Stimulated activated CD4-positive, alpha-beta T cell treated with anti-CD3 and anti-CD28 coated beads, Interleukin-4, amount 100 ng/mL, for 48 hours (primary cell): ENCODE measurements around the gene SLC22A17.
"Not testable (repeated sequence)": the region's sequence is repeated elsewhere in the genome, so short reads cannot be mapped to it uniquely, and the experiment has no call there.

Source experiments
- DNase-seq, 2 donors: peaks; one replicate each; pipeline ENCODE4 v3.0.0-alpha.2; 2020; ENCODE audit warnings: low read depth in 2 of 2

SLC22A17 gene

DNA sequence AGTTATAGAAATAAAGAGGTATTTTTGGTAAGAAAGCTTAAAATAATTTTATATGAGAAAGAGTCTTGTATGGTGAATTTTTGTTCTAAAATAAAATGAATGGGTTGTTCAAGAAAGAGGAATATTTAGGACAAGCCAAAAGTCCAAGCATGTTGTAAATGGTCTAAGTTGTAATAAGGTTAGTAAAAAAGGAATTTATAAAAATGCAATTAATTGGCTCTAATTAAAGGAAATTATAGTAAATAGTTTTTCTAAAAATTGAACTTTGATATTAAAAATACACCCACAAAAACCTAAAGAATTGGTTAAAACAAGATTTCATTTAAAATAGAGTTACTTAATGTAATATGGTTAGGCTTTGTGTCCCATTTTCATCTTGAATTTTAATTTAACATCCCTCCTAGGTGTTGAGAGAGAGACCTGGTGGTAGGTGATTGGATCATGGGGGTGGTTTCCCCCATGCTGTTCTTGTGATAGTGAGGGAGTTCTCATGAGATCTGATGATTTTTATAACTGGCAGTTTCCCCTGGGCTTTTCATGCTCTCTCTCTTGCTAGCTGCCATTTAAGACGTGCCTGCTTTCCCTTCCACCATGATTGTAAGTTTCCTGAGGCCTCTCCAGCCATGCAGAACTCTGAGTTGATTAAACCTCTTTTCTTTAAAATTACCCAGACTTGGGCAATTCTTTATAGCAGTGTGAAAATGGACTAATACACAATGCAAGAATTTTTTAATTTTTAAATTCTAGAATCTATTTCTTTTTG, 13.0 kb downstream of the SLC22A17 start:
- no peak for DNase-seq

DNA sequence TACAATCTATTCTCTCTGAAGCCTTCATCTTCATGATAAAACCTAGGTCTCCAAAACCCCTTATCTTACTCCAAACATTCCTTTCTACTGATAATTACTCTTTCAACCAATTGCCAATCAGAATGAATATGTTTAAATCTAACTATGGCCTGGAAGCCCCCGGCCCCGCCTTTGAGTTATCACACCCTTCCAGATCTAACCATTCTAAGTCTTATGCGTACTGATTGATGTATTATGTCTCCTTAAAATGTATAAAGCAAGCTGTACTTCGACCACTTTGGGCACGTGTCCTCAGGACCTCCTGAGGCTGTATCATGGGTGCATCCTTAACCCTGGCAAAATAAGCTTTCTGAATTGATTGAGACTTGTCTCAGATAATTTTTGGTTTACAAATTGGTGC, 17.1 kb downstream of the SLC22A17 start:
- DNase-seq: no peak

- DNase-seq: peak; percentile 34 to 57
Measured at GRCh38 chr14:23327947-23328744, 24.5 kb downstream of the SLC22A17 start.

- DNase-seq: no peak
Measured at GRCh38 chr14:23326491-23327332, 26.0 kb downstream of the SLC22A17 start.

- not testable (repeated sequence) for DNase-seq
Measured at GRCh38 chr14:23325746-23326145, 26.9 kb downstream of the SLC22A17 start.

DNA sequence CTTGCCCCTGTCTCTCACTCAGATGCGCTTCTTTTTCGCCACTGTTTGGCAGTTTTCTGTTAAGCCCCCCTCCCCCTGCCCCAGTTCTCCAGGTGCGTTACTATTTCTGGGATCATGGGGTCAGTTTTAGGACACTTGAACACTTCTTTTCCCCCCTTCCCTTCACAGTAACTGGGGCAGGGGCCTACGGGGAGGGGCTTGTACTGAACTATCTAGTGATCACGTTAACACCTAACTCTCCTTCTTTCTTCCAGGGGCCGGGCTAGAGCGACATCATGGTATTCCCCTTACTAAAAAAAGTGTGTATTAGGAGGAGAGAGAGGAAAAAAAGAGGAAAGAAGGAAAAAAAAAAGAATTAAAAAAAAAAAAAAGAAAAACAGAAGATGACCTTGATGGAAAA, 27.7 kb downstream of the SLC22A17 start:
- no peak for DNase-seq

DNA sequence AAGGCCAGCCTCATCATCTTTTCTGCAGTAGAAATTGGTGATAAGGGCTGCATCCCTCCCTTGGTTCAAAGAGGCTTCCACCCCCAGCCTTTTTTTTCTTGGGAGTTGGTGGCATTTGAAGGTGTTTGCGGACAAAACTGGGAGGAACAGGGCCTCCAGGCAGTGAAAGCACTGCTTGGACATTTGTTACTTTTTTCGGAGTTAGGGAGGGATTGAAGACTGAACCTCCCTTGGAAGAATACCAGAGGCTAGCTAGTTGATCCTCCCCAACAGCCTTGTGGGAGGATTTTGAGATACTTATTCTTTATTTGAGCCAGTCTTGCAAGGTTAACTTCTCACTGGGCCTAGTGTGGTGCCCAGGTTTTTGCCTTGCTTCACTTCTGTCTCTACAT, 28.2 kb downstream of the SLC22A17 start:
- no peak for DNase-seq

GRCh38 chr14:23323838-23324454, 28.7 kb downstream of the SLC22A17 start:
- no peak for DNase-seq

GRCh38 chr14:23322568-23323517, 29.8 kb downstream of the SLC22A17 start:
- DNase-seq: no peak

- DNase-seq: peak; percentile 59 to 60
Measured at GRCh38 chr14:23321572-23322547, 30.8 kb downstream of the SLC22A17 start.

DNA sequence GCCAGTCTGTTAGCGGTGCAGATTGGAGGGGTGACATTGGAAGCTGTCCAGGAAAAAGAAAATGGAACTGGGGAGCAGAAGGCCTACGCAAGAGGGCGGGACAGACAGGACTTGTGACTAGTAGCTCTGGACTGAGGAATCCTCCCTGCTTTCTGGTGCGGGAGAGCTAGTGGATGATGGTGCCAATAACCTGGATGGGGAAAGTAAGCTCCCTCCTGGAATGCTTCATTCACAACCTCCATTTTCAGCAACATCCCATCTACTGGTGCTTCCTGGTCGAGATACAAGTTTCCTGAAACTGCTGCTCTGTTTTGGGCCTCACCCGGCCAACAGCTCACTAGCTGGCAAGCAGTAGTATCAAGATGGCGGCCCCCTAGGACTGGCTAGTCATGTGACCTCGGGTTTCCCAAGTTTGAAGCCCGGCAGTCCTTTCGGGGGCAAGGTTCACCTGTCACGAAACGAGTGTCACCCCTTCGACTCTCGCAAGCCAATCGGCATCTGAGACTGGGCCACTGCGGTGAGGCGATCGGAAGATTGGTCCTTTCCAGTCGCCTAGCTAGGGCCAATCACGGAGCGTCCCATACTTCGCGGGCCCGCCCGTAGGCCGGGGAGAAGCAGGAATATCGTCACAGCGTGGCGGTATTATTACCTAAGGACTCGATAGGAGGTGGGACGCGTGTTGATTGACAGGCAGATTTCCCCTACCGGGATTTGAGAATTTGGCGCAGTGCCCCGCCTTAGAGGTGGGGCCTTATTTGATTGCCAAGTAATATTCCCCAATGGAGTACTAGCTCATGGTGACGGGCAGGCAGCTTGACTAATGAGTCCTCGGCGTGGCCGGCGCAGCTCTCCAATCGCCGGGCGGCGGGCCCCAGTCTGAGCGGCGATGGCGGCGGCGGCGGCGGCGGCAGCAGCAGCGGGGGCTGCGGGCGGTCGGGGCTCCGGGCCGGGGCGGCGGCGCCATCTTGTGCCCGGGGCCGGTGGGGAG, 31.8 kb downstream of the SLC22A17 start, which contains the start of gene PABPN1:
Gene PABPN1 (plus strand): TSS at position 874 of the 988 bp plus-strand sequence. CDS start 13 bp downstream, at position 887.
- DNase-seq: peak; percentile 88 to 96

GRCh38 chr14:23319746-23320583, 32.7 kb downstream of the SLC22A17 start:
- no peak for DNase-seq

- no peak for DNase-seq
Measured at GRCh38 chr14:23316300-23316699, 36.4 kb downstream of the SLC22A17 start.

DNA sequence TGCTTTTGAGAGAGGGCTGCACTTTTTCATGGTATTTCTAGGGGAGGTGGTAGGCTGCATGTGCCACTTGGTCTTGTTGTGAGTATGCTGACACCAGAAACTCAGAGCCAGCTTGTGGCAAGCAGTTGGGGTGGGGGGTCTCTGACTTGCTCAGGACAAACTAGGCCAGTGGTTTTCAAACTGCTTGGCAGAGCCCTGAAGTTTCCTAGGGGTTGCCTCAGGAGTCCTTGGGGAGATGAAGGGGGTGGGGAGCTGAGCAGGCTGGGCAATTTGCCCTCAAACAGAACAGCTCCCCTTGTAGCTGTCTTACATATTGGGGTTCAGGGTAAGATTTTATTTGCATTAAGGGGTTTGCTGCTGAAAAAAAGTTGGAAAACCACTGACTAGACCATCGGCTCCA, 42.1 kb downstream of the SLC22A17 start:
- no peak for DNase-seq

- no peak for DNase-seq
Measured at GRCh38 chr14:23308721-23309445, 43.8 kb downstream of the SLC22A17 start.
